Measurements from ENCODE around the gene GSTA3. TPM values are rescaled to one million over a fixed set of nuclear protein-coding genes. Genes with fewer than 3 reads are reported as not detected.
"Not testable (repeated sequence)": the region's sequence is repeated elsewhere in the genome, so short reads cannot be mapped to it uniquely, and the experiment has no call there.

Gene GSTA3
- total and polyA plus RNA-seq, 2 donors, result not detected

DNA sequence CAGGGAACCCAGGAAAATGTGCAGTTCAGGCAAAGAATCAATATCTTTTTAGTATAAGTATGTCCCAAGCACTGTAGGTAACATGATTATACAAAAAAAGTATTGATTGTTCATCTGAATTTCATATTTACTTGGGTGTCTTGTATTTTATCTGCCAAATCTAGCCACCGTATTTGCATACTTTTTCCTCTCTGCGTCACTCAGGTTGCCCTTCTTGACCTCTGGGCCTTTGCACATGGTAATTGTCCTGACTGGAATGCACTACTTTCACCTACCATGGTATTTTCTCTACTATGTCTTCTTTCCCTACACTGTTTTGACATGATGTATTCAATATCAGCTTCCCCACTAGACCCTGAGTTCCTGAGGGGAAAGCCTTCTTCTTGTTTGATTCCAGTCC lies 15.2 kb downstream of the GSTA3 start:
- no peak for DNase-seq (ENCODE audit: extremely low spot score)
- WGBS, result 79% methylated on average over 2 of the region's 2 CpGs

DNA sequence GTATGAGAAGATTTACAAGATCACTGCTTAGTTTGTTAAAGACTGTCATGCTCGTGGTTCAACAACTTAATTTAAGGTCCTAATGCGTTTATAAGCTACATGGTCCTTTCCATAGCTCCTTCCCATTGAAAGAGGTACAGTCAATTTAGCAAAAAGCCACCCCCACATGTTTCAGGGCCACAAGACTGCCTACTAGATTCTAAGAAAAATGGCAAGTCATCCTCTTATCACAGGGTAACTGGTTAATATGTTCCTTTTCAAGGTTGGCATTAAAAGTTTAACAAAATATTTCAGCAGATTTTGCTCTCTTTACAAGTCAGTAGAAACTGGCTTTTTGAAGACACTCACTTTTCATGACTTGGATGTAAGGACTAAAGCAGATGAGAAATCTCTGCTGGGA lies 15.7 kb downstream of the GSTA3 start:
- no peaks in the 10 kb centered on the region for H3K36me3 ChIP-seq (ENCODE audit: insufficient read depth)
- H3K4me1 ChIP-seq (ENCODE audit: insufficient read depth), result no peaks in the 10 kb centered on the region
- 59% methylated on average over 2 of the region's 2 CpGs for WGBS
- DNase-seq (ENCODE audit: extremely low spot score), result no peak
- H3K4me3 ChIP-seq (ENCODE audit: low read depth, low read length), result no peak overlapping the region
- no peak overlapping the region for H3K27ac ChIP-seq (ENCODE audit: low read depth)

More for the DNA sequence above, 15.2 kb downstream of the GSTA3 start:
- H3K4me1 ChIP-seq (ENCODE audit: insufficient read depth), result no peaks in the 10 kb centered on the region
- no peak overlapping the region for H3K4me3 ChIP-seq (ENCODE audit: low read depth, low read length)
- no peak overlapping the region for H3K27ac ChIP-seq (ENCODE audit: low read depth)
- H3K36me3 ChIP-seq (ENCODE audit: insufficient read depth), result no peaks in the 10 kb centered on the region

DNA sequence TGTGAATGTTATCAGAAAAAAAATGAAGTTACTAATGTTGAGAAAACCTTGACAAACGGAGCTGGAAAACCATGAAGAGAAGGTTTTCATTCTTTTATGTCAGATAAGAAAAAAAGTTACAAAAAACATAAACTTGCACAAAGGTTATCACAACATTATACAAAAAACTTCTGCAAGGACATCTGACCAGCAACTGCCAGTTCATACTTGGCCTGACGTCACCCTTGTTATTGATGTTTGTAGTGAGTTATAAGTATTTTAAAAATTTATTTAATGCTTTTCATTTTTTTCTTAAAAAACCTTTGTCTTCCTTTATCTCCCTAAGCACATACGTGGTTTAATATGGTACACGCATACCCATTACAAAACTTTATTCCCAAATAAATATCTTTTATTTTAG lies 16.3 kb downstream of the GSTA3 start:
- DNase-seq (ENCODE audit: extremely low spot score), result no peak
- Histone ChIP-seq H3K4me3 (ENCODE audit: low read depth, low read length) (no peak overlapping the region), H3K4me1 (ENCODE audit: insufficient read depth) (no peaks in the 10 kb centered on the region), H3K27ac (ENCODE audit: low read depth) (no peak overlapping the region), H3K36me3 (ENCODE audit: insufficient read depth) (no peaks in the 10 kb centered on the region)
- WGBS, result 70% methylated on average over 4 of the region's 4 CpGs

DNA sequence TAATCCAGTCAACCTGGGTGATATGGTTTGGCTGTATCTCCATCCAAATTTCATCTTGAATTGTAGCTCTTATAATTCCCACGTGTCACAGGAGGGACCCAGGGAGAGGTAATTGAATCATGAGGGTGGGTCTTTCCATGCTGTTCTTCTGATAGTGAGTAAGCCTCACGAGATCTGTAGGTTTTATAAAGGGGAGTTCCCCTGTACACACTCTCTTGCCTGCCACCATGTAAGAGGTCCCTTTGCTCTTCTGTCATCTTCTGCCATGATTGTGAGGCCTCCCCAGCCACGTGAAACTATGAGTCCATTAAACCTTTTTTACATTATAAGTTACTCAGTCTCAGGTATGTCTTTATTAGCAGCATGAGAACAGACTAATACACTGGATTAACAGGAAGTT lies 19.5 kb downstream of the GSTA3 start:
- no peak overlapping the region for H3K4me3 ChIP-seq (ENCODE audit: low read depth, low read length)
- 85% methylated on average over 3 of the region's 3 CpGs for WGBS

DNA sequence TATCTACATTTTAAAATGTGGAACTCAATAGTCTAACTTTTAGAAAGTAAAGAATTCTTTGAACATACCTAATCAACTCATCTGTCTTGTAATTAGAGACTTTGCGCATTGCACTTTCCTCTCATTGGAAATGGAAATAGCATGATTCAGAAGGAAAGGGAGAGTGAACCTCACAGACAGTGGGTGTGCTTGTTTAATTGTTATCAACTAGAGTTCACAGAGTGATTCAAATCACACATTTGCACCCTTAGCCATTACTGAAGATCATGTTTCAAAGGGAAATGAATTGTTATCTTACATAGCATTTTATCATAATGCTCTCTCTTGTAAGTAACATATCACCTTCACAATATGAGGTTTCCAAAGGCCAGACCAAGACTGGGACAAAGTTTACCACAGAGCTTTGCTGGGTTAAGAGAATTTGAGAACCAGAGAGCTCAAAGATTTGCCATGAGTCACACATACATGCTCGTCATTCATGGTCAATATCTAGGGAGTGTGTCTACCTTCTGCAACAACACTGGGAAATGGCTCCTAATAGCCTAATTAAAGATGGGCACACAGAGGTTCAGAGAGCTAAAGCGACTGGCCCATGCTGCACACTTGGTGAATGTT lies 21.5 kb downstream of the GSTA3 start:
- H3K27ac ChIP-seq (ENCODE audit: low read depth), result no peak overlapping the region
- H3K4me3 ChIP-seq (ENCODE audit: low read depth, low read length), result no peak overlapping the region
- WGBS, result 88% methylated on average over 3 of the region's 3 CpGs
- H3K36me3 ChIP-seq (ENCODE audit: insufficient read depth), result no peaks in the 10 kb centered on the region
- no peak for DNase-seq (ENCODE audit: extremely low spot score)
- H3K4me1 ChIP-seq (ENCODE audit: insufficient read depth), result no peaks in the 10 kb centered on the region

More for the DNA sequence above, 19.5 kb downstream of the GSTA3 start:
- Histone ChIP-seq H3K4me1 (ENCODE audit: insufficient read depth) (no peaks in the 10 kb centered on the region), H3K36me3 (ENCODE audit: insufficient read depth) (no peaks in the 10 kb centered on the region), H3K27ac (ENCODE audit: low read depth) (no peak overlapping the region)
- no peak for DNase-seq (ENCODE audit: extremely low spot score)

DNA sequence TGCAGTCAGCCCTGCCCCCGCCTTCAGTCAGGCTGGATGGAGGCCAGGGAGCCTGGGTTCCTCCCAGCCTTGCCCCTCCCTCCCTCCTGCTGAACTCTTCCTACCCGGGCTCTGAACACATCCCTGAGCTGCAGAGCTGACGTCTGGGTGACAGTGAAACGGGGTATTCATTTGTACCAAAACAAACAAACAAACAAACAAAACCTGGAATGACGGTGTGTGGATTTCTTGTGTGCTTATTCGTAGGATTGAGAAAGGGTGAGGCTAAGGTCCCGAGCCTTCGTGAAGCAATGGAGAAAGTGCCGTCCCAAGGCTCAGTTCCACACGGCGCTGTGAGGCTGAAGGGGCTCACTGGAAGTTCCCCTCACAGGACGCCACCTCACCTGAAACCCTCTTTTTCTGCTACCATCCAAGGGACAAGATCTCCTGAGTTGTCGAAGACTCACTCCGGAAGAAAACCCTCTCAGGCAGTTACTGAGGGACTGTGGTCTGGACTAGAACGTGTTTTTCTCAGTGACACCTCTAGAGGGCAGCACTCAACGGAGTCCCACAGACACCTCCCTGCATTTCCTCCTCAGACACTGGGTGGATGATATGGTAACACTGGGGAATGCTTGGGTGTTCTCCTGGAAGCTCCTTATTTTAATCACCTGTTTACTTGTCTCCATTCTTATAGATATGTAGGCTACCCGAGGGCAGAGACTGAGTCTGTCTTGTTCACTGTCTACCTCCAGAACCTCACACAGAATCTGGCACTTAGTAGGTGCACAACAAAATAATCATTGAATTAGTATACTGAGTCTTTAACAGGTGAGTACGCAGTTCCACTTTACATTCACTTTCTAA lies 27.3 kb downstream of the GSTA3 start:
- peak; percentile 29 for DNase-seq (ENCODE audit: extremely low spot score)
- Histone ChIP-seq H3K4me1 (ENCODE audit: insufficient read depth) (no peaks in the 10 kb centered on the region), H3K36me3 (ENCODE audit: insufficient read depth) (no peaks in the 10 kb centered on the region), H3K27ac (ENCODE audit: low read depth) (no peak overlapping the region), H3K4me3 (ENCODE audit: low read depth, low read length) (peak overlapping the region; percentile 36)
- WGBS, result 12% methylated on average over 18 of the region's 18 CpGs

DNA sequence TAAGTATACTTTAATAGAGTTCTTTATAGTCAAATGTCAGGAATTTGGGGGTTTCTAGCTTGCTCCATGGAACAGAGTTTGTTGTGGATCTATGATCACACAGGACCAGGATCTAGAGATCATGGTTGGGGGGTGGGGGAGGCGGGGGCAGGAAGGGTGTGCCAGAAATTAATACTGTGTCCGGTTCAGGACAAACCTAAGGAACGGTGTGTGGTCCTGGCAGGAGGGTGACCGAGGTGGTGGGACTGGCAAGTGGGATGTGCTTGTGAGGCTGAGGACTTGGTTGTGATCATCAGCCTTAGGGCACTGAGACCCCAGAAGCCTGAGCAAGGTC lies 27.9 kb downstream of the GSTA3 start:
- Histone ChIP-seq H3K27ac (ENCODE audit: low read depth) (no peak overlapping the region), H3K4me3 (ENCODE audit: low read depth, low read length) (no peak overlapping the region), H3K36me3 (ENCODE audit: insufficient read depth) (no peaks in the 10 kb centered on the region), H3K4me1 (ENCODE audit: insufficient read depth) (no peaks in the 10 kb centered on the region)
- DNase-seq (ENCODE audit: extremely low spot score), result no peak
- 49% methylated on average over 4 of the region's 4 CpGs for WGBS

DNA sequence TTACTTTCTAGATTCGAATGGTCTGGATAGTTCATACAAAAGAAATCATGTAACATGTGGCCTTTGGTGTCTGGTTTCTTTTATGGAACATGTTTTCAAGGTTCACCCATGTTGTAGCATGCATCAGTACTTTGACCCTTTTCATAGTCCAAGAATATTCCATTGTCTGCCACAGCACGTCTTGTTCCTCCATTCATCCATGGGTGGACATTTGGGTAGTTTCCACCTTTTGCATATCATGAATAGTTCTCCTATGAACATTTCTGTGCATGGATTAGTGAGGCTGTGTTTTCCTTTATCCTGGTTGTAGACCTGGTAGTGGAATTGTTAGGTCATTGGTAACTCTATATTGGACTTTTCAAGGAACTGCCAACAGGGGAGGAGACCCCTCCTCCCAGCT lies 31.7 kb downstream of the GSTA3 start:
- no peak overlapping the region for H3K27ac ChIP-seq (ENCODE audit: low read depth)
- 77% methylated on average over 2 of the region's 2 CpGs for WGBS

DNA sequence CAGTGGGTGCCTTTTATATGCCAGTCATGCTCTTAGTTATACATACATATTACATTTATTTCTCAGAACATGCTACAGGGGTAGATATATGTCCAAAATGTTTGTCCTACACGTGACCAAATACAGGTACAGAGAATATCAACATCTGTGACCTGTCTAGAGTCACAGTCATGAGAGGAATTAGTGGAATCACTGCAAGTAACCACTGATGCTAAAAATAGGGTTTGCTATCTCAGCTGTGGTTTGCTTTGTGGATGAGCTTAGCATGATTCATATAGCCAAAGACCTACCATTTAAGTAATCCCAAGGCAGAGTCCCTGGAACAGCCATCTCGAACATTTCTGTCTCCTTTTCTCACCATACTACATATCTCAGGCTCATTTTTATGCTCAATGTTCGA lies 32.3 kb downstream of the GSTA3 start:
- H3K4me3 ChIP-seq (ENCODE audit: low read depth, low read length), result no peak overlapping the region
- 33% methylated on average over 3 of the region's 3 CpGs for WGBS
- no peaks in the 10 kb centered on the region for H3K36me3 ChIP-seq (ENCODE audit: insufficient read depth)
- no peak overlapping the region for H3K27ac ChIP-seq (ENCODE audit: low read depth)
- no peak for DNase-seq (ENCODE audit: extremely low spot score)
- no peaks in the 10 kb centered on the region for H3K4me1 ChIP-seq (ENCODE audit: insufficient read depth)

More for the DNA sequence above, 31.7 kb downstream of the GSTA3 start:
- Histone ChIP-seq H3K4me1 (ENCODE audit: insufficient read depth) (no peaks in the 10 kb centered on the region), H3K36me3 (ENCODE audit: insufficient read depth) (no peaks in the 10 kb centered on the region), H3K4me3 (ENCODE audit: low read depth, low read length) (no peak overlapping the region)
- DNase-seq (ENCODE audit: extremely low spot score), result no peak

DNA sequence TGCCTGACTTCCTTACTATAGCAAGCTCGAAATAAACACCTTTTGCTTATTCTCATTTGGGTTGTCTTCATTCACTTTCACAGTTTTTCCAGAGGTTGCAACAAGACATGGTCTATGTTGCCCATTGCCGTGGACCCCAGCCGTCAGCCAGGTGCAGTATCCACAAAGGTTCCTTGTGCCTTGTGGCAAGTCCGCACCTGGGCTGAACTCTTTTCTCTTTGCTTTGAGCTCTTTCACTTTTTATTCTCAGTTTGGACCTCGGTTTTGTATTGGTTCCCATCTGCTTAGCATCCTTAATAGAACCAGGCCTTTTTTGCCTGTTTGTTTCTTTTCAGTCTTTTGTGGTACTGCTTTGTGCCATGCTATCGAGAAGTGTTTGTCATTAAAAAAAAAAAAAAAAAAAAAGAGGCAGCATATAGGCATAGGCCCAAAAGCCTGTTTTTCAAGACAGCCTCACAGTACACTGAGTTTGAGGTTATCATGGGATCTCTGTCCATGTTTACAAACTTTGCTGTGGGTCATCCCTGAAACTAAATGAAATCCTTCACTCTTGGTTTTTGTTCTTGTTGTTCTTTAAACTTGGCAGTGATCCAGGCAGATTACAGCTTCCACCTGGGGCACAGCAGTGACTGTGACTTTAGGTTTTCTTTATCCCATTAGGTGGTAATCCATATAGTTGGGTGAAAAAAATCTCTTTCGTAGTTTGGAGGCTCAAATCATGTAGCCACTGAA lies 33.3 kb downstream of the GSTA3 start:
- Histone ChIP-seq H3K4me3 (ENCODE audit: low read depth, low read length) (no peak overlapping the region), H3K27ac (ENCODE audit: low read depth) (no peak overlapping the region), H3K4me1 (ENCODE audit: insufficient read depth) (no peaks in the 10 kb centered on the region), H3K36me3 (ENCODE audit: insufficient read depth) (no peaks in the 10 kb centered on the region)
- peak; percentile 20 for DNase-seq (ENCODE audit: extremely low spot score)
- 78% methylated on average over 7 of the region's 7 CpGs for WGBS

DNA sequence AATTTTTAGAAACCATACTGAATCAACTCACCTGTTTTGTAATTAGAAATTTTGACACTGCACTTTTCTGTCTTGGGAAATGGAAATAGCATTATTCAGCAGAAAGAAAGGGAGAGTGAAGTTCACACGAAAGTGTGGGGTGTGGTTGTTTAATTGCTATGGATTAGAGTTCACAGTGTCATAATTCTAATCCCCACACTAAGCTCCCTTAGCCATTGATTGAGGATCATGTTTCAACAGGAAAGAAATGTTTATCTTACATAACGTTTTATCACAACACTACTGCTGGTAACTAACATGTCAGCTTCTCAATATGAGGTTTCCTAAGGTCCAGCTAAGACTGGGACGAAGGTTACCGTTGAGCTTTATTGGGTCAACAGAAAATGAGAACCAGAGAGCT lies 37.5 kb downstream of the GSTA3 start:
- Histone ChIP-seq H3K27ac (ENCODE audit: low read depth) (no peak overlapping the region), H3K4me1 (ENCODE audit: insufficient read depth) (no peaks in the 10 kb centered on the region), H3K4me3 (ENCODE audit: low read depth, low read length) (no peak overlapping the region), H3K36me3 (ENCODE audit: insufficient read depth) (no peaks in the 10 kb centered on the region)
- 37% methylated on average over 4 of the region's 4 CpGs for WGBS
- no peak for DNase-seq (ENCODE audit: extremely low spot score)

DNA sequence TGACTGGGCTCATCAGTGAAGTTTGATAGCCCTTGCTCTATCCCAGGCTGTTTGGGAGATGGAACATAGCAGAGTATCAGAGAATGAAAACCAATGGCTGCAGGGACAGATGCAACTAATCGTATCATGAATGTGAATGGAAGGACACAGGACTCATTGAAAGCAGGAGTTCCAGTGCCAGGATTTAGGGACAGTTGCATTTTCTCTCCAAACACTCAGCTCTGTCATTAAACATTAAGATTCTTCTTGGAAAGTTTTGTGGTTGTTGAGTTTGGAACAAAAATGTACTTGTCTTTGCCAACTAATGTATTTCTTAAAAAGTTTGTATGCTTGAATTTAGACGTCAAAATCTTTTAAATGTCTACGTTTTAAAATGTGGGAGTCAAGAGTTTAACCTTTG lies 37.9 kb downstream of the GSTA3 start:
- Histone ChIP-seq H3K4me3 (ENCODE audit: low read depth, low read length) (no peak overlapping the region), H3K36me3 (ENCODE audit: insufficient read depth) (no peaks in the 10 kb centered on the region), H3K4me1 (ENCODE audit: insufficient read depth) (no peaks in the 10 kb centered on the region), H3K27ac (ENCODE audit: low read depth) (no peak overlapping the region)
- DNase-seq (ENCODE audit: extremely low spot score), result no peak
- WGBS, result 34% methylated on average over 3 of the region's 3 CpGs

DNA sequence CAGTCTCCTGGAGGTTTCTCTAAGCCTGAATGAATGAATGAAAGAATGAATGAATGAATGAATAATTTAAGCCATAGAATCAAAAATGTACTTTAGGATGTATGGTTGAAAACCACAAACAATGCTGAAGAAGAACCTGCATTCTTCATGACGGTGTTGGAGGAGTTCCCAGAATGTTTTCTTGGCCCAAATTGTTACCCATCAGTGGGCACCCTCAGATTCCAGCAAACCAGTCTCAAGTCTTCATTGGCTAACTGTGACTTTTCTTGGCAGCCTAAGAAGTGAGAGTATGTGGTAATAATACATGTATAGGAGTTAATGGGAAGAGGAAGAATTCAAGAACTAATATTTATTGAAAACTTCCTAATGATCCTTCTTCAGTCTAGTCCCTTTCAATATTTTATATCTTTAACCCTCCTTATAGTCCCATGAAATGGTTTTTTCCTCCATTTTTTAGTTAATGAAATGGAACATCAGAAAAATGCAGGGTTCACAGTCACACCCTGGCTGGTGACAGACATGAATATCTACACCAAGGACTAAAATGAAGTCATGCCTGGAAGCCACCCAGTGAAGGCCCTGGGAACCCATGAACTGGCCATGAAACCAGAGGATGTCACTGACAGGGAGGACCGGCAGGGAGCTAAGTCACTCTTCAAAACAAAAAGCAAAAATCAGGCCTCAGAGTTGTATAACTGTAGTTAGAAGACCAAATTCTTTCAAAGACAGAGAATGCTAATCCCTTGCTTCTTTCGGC lies 39.0 kb downstream of the GSTA3 start:
- 83% methylated on average over 3 of the region's 3 CpGs for WGBS
- not testable (repeated sequence) for H3K4me3 ChIP-seq (ENCODE audit: low read depth, low read length); H3K4me1 ChIP-seq (ENCODE audit: insufficient read depth); H3K36me3 ChIP-seq (ENCODE audit: insufficient read depth); DNase-seq (ENCODE audit: extremely low spot score); H3K27ac ChIP-seq (ENCODE audit: low read depth)

Data from urinary bladder (tissue), 4 donors.